ENCODE results near the gene CCDC110.

The CCDC110 gene

GRCh38 chr4:185502386-185502785 is 30.9 kb upstream of the CCDC110 start:
- TF ChIP-seq ARNTL (CRISPR knock-in tag; IDR thresholded peaks at IDR 0.05; ENCODE audit: borderline replicate concordance, low read depth) (no peak), RARB (CRISPR knock-in tag; IDR thresholded peaks at IDR 0.05) (no peak)
- ATAC-seq, result no peak

DNA sequence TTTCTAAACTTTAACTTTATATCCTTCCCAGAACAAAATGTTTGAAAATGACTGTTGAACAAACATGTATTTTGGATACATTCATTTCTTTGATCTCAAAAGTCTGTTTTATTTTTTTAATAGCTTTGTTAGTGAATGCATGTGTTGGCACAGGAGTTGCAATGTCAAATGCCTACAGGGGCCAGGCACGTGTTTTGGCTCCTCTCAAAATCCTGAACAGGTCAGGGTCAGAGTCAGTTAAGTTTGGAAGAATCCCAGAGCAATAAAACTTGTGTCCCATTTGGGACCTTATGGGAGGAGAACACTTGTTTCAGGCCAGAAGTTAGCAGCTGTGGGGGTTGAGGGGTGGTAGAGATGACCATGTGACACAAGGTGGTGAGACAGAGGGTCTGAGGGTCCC is 29.0 kb upstream of the CCDC110 start:
- ATAC-seq, result no peak
- no peak for TF ChIP-seq BACH2 (CRISPR knock-in tag; IDR thresholded peaks at IDR 0.05; ENCODE audit: borderline replicate concordance)
- TF ChIP-seq RARB (CRISPR knock-in tag; IDR thresholded peaks at IDR 0.05), result no peak
- TF ChIP-seq OSR1 (CRISPR knock-in tag; IDR thresholded peaks at IDR 0.05), result no peak
- TF ChIP-seq POU6F1 (CRISPR knock-in tag; IDR thresholded peaks at IDR 0.05; ENCODE audit: borderline replicate concordance, low read depth), result no peak
- TF ChIP-seq, protein P1, sequence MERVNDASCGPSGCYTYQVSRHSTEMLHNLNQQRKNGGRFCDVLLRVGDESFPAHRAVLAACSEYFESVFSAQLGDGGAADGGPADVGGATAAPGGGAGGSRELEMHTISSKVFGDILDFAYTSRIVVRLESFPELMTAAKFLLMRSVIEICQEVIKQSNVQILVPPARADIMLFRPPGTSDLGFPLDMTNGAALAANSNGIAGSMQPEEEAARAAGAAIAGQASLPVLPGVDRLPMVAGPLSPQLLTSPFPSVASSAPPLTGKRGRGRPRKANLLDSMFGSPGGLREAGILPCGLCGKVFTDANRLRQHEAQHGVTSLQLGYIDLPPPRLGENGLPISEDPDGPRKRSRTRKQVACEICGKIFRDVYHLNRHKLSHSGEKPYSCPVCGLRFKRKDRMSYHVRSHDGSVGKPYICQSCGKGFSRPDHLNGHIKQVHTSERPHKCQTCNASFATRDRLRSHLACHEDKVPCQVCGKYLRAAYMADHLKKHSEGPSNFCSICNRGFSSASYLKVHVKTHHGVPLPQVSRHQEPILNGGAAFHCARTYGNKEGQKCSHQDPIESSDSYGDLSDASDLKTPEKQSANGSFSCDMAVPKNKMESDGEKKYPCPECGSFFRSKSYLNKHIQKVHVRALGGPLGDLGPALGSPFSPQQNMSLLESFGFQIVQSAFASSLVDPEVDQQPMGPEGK (CRISPR knock-in tag; IDR thresholded peaks at IDR 0.05; ENCODE audit: borderline replicate concordance), result no peak
- no peak for TF ChIP-seq PPARA (CRISPR knock-in tag; IDR thresholded peaks at IDR 0.05; ENCODE audit: borderline replicate concordance)
- no peak for TF ChIP-seq ZC3H10 (CRISPR knock-in tag; IDR thresholded peaks at IDR 0.05)
- no peak for TF ChIP-seq ARNTL (CRISPR knock-in tag; IDR thresholded peaks at IDR 0.05; ENCODE audit: borderline replicate concordance, low read depth)
- no peak for TF ChIP-seq CSRNP3 (CRISPR knock-in tag; IDR thresholded peaks at IDR 0.05)
- TF ChIP-seq TCF4 (CRISPR knock-in tag; IDR thresholded peaks at IDR 0.05; ENCODE audit: borderline replicate concordance), result no peak
- no peak for TF ChIP-seq TSHZ2 (CRISPR knock-in tag; IDR thresholded peaks at IDR 0.05)
- no peak for TF ChIP-seq GLIS3 (CRISPR knock-in tag; IDR thresholded peaks at IDR 0.05)
- no peak for TF ChIP-seq ZFP3 (CRISPR knock-in tag; IDR thresholded peaks at IDR 0.05)
- TF ChIP-seq CREB5 (CRISPR knock-in tag; IDR thresholded peaks at IDR 0.05; ENCODE audit: low read depth), result no peak

DNA sequence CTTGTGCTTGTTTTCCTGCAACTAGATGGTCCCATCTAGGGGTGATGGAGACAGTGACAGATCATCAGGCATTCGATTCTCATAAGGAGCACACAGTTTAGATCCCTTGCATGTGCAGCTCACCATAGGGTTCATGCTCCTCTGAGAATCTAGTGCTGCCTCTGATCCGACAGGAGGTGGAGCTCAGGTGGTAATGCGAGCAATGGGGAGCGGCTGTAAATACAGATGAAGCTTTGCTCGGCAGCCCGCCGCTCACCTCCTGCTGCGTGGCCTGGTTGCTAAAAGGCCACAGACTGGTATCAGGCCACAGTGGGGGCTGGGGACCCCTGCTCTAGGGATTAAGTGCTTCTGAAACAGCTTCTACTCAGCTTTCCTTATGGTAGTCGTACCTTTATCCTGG is 28.5 kb upstream of the CCDC110 start:
- TF ChIP-seq OSR1 (CRISPR knock-in tag; IDR thresholded peaks at IDR 0.05), result no peak
- TF ChIP-seq ZFP30 (CRISPR knock-in tag; IDR thresholded peaks at IDR 0.05), result no peak
- TF ChIP-seq TOX (CRISPR knock-in tag; IDR thresholded peaks at IDR 0.05; ENCODE audit: borderline replicate concordance), result no peak
- TF ChIP-seq ZNF70 (CRISPR knock-in tag; IDR thresholded peaks at IDR 0.05), result no peak
- TF ChIP-seq POU6F1 (CRISPR knock-in tag; IDR thresholded peaks at IDR 0.05; ENCODE audit: borderline replicate concordance, low read depth), result no peak
- TF ChIP-seq ARNTL (CRISPR knock-in tag; IDR thresholded peaks at IDR 0.05; ENCODE audit: borderline replicate concordance, low read depth), result no peak
- TF ChIP-seq ZNF565 (CRISPR knock-in tag; conservative IDR thresholded peaks at IDR 0.05; ENCODE audit: low read depth), result no peak
- TF ChIP-seq ESRRG (CRISPR knock-in tag; IDR thresholded peaks at IDR 0.05), result no peak
- no peak for TF ChIP-seq GLIS3 (CRISPR knock-in tag; IDR thresholded peaks at IDR 0.05)
- ATAC-seq, result no peak
